Heart left ventricle (tissue), 16 donors: ENCODE results near the gene SLC26A11. TPM values are rescaled to one million over a fixed set of nuclear protein-coding genes. Genes with fewer than 3 reads are reported as not detected.

ENCODE experiments used
- ATAC-seq, 4 donors: fragments of 200-7000 bp; cut with Tn5 transposase; one replicate each; pipeline ENCODE4 v1.9.1; 2020 to 2022; ENCODE audit warnings: moderate library complexity in 4 of 4, mild to moderate bottlenecking in 3 of 4, moderate number of reproducible peaks in 1 of 4
- DNase-seq, 5 donors: peaks; one replicate each; pipeline ENCODE4 v3.0.0-alpha.2; 2020
- H3K27ac ChIP-seq, 12 donors: fragments of 200-600 bp; sonication (generic) in 4 of 12; one replicate each; pipeline versions ENCODE4 v1.5.0 to v1.8.0; 2016 to 2022; ENCODE audit warnings: mild to moderate bottlenecking in 2 of 12
- H3K27me3 ChIP-seq, 9 donors: fragments of 200-600 bp; sonication (generic) in 2 of 9; one replicate each; pipeline versions ENCODE4 v1.5.1 to v1.8.0; 2016 to 2022; ENCODE audit warnings: mild to moderate bottlenecking in 3 of 9
- H3K36me3 ChIP-seq, 9 donors: fragments of 200-600 bp; sonication (generic) in 2 of 9; one replicate each; pipeline versions ENCODE4 v1.5.0 to v1.8.0; 2018 to 2022; ENCODE audit warnings: mild to moderate bottlenecking in 2 of 9
- H3K4me1 ChIP-seq, 12 donors: fragments of 200-600 bp; sonication (generic) in 4 of 12; one replicate each; pipeline versions ENCODE4 v1.5.0 to v1.8.0; 2016 to 2022; ENCODE audit warnings: mild to moderate bottlenecking in 3 of 12
- H3K4me3 ChIP-seq, 12 donors: fragments of 200-600 bp; sonication (generic) in 4 of 12; one replicate each; pipeline versions ENCODE4 v1.5.0 to v1.8.0; 2017 to 2022; ENCODE audit warnings: mild to moderate bottlenecking in 9 of 12, moderate library complexity in 4 of 12
- H3K9me3 ChIP-seq, 12 donors: fragments of 200-600 bp; sonication (generic) in 4 of 12; one replicate each; pipeline versions ENCODE4 v1.5.0 to v1.8.0; 2016 to 2022; ENCODE audit warnings: mild to moderate bottlenecking in 1 of 12
- CTCF ChIP-seq, 12 donors: fragments of 200-600 bp; sonication (generic) in 4 of 12; IDR thresholded peaks; one replicate each; pipeline versions ENCODE4 v1.5.0 to v1.8.0; 2018 to 2022; ENCODE audit warnings: antibody characterized with exemption in 12 of 12, mild to moderate bottlenecking in 5 of 12
- POLR2A ChIP-seq, 2 donors: fragments of 450-650 bp; IDR thresholded peaks; one replicate each; pipeline ENCODE4 v1.6.1; 2017; ENCODE audit warnings: antibody characterized with exemption in 2 of 2, mild to moderate bottlenecking in 2 of 2, moderate library complexity in 2 of 2
- WGBS, 4 donors: extraction: QIAGEN DNeasy Blood & Tissue Kit in 2 of 4; methylation state at CpG; one replicate each; pipeline versions ENCODE4 v1.1.5 to v1.1.7; 2013 to 2018; 5-methylcytosine and 5-hydroxymethylcytosine counted together
- intact Hi-C, 10 donors: fragments of 100-400 bp; cut with DNase I; formaldehyde crosslinking; loops; one replicate each; pipeline versions ENCODE4 v1.11.1 to v1.14.2; 2022
- polyA plus RNA-seq, 2 donors: library from polyadenylated mRNA; stranded (reverse); fragments of 200-250 nt; gene quantifications; one replicate each; pipeline ENCODE4 v1.2.3, GENCODE V29; 2013
- total RNA-seq, 9 donors: library from RNA; depleted of rRNA in 2 of 9; stranded (reverse); fragments of >200 nt in 2 of 9; fragmentation: NEBNext Ultra II Directional in 3 of 9; extraction: Animal tissue kit (Norgen Biotek cat#: 25700) in 3 of 9; gene quantifications; one replicate each; pipeline versions ENCODE4 v1.1.0 to v1.2.4, GENCODE V29; 2016 to 2023
- donor health status: ischemic (EF 13 %, LVEDD 7.1; RV severe dilation, severe dysfunction).
- donor health status: healthy with polysubstance abuse.
- donor health status: DM: no; HTN: yes; CAD: no.
- donor health status: DM: no; HTN: no; CAD: no.
- donor health status: ischemic (EF 25% LVEDD 6.9; RV normal size, moderate dysfunction).
- donor health status: ischemic (EF 25% LVEDD 5.7; RV mildly dilated, moderate dysfunction).
- donor health status: healthy.
- donor health status: DM: yes; HTN: yes; CAD: no.
- donor health status: ischemic (EF 35%, LVEDD 5.7; RV mildly dilated, moderate dysfunction).
- donor health status: nonischemic (EF 11% LVEDD 7.7; RV severe dilation, severe dysfunction).
- donor health status: DM: yes; HTN: yes; CAD: no.
- donor health status: PGD.
- donor health status: ischemic (EF 29% LVEDD 5.4; RV normal size, mild dysfunction).
- donor health status: nonischemic (EF 23%, LVEDD 6.1; RV moderate dilation, normal function).

The SLC26A11 gene
- total and polyA plus RNA-seq, 11 donors, result 2.4 to 13.0 (median 4.1) TPM

- peaks cover 0 to 87% (median 45%) of the 10 kb centered on the region in 9 donors for H3K36me3 ChIP-seq
- DNase-seq (no peak), ATAC-seq (no peak)
- intact Hi-C loops, result no loop called here
- 88 to 92% (median 90%) methylated on average over 22 of the region's 22 CpGs for WGBS, 4 donors
- no peak overlapping the region for H3K4me3 ChIP-seq
- peaks cover 0 to 4% (median 0%) of the 10 kb centered on the region in 12 donors for H3K4me1 ChIP-seq
- no peaks in the 10 kb centered on the region for H3K27me3 ChIP-seq
- H3K9me3 ChIP-seq, result no peaks in the 10 kb centered on the region
- TF ChIP-seq CTCF (IDR thresholded peaks at IDR 0.05) (no peak), POLR2A (IDR thresholded peaks at IDR 0.05) (no peak)
- H3K27ac ChIP-seq, result no peak overlapping the region
These were observed 24.8 kb downstream of the SLC26A11 start for GRCh38 chr17:80244871-80245509.

- no peak for ATAC-seq
- H3K27ac ChIP-seq, result no peak overlapping the region
- peaks cover 0 to 88% (median 42%) of the 10 kb centered on the region in 9 donors for H3K36me3 ChIP-seq
- DNase-seq, result no peak
- TF ChIP-seq POLR2A (IDR thresholded peaks at IDR 0.05) (no peak), CTCF (IDR thresholded peaks at IDR 0.05) (no peak)
- WGBS, 4 donors, result 93 to 98% (median 94%) methylated on average over 18 to 27 of the region's 27 CpGs
- peaks cover 0 to 4% (median 0%) of the 10 kb centered on the region in 12 donors for H3K4me1 ChIP-seq
- intact Hi-C loops, result no loop called here
- no peaks in the 10 kb centered on the region for H3K9me3 ChIP-seq
- H3K4me3 ChIP-seq, result no peak overlapping the region
- no peaks in the 10 kb centered on the region for H3K27me3 ChIP-seq
These were observed 25.5 kb downstream of the SLC26A11 start for GRCh38 chr17:80245566-80246265.

- Histone ChIP-seq H3K9me3 (no peaks in the 10 kb centered on the region), H3K36me3 (peaks cover 0 to 87% (median 36%) of the 10 kb centered on the region in 9 donors), H3K27ac (no peak overlapping the region), H3K4me1 (peaks cover 0 to 4% (median 0%) of the 10 kb centered on the region in 12 donors), H3K27me3 (no peaks in the 10 kb centered on the region), H3K4me3 (no peak overlapping the region)
- TF ChIP-seq POLR2A (IDR thresholded peaks at IDR 0.05) (no peak), CTCF (IDR thresholded peaks at IDR 0.05) (no peak)
- DNase-seq (no peak), ATAC-seq (no peak)
- 93 to 96% (median 95%) methylated on average over 10 to 19 of the region's 19 CpGs for WGBS, 4 donors
- intact Hi-C loops, result no loop called here
These were observed 26.0 kb downstream of the SLC26A11 start for GRCh38 chr17:80246266-80246681.

GRCh38 chr17:80246726-80247125 lies 26.5 kb downstream of the SLC26A11 start:
- Histone ChIP-seq H3K4me3 (no peak overlapping the region), H3K27me3 (no peaks in the 10 kb centered on the region), H3K27ac (no peak overlapping the region), H3K9me3 (no peaks in the 10 kb centered on the region), H3K36me3 (peaks cover 0 to 87% (median 33%) of the 10 kb centered on the region in 9 donors), H3K4me1 (peaks cover 0 to 4% (median 0%) of the 10 kb centered on the region in 12 donors)
- intact Hi-C loops, result no loop called here
- DNase-seq (no peak), ATAC-seq (no peak)
- TF ChIP-seq CTCF (IDR thresholded peaks at IDR 0.05) (no peak), POLR2A (IDR thresholded peaks at IDR 0.05) (no peak)
- 90 to 96% (median 95%) methylated on average over 6 to 8 of the region's 8 CpGs for WGBS, 4 donors
